PC-3 (cell line): ENCODE data around the gene SIDT1. TPM values are rescaled to one million over a fixed set of nuclear protein-coding genes. Genes with fewer than 3 reads are reported as not detected.

Experiments used
- ATAC-seq: fragments of 200-7000 bp; cut with Tn5 transposase; 2 replicates; pipeline ENCODE4 v1.9.1; 2020; ENCODE audit warnings: mild to moderate bottlenecking, moderate library complexity
- BruUV-seq: library from RNA; stranded (reverse); fragments of 400-500 nt; replicated peaks from 2 replicates; lab custom pipeline; 2021; lab: Mats Ljungman, UMichigan
- CTCF ChIA-PET: fragments of 300-600 bp; sonication (Branson Sonifier 250); formaldehyde crosslinking; loops from one replicate; lab custom pipeline; 2022; ENCODE audit warnings: antibody characterized with exemption; lab: Charles Lee
- POLR2A ChIA-PET: fragments of 300-600 bp; sonication (Branson Sonifier 250); formaldehyde crosslinking; loops from one replicate; lab custom pipeline; 2022; ENCODE audit warnings: antibody characterized with exemption; ENCODE audit not compliant: unreplicated experiment; lab: Charles Lee
- DNase-seq: peaks from one replicate; pipeline ENCODE4 v3.0.0-alpha.2; 2015
- H2AFZ ChIP-seq: fragments of 300-600 bp; sonication (generic); 2 replicates; pipeline ENCODE4 v1.6.0; 2016; ENCODE audit warnings: antibody characterized with exemption, low read length
- H3F3A ChIP-seq: fragments of 300-600 bp; sonication (generic); one replicate; pipeline ENCODE4 v1.6.0; 2017; ENCODE audit warnings: antibody characterized with exemption, low read length, control low read depth, mild to moderate bottlenecking; ENCODE audit not compliant: unreplicated experiment
- H3K27ac ChIP-seq: fragments of 300-600 bp; sonication (generic); 2 replicates; pipeline ENCODE4 v1.5.1; 2016; ENCODE audit warnings: mild to moderate bottlenecking, low read length
- H3K27me3 ChIP-seq: fragments of 300-600 bp; sonication (generic); 2 replicates; pipeline ENCODE4 v1.6.1; 2016; ENCODE audit warnings: low read length, mixed read lengths
- H3K36me3 ChIP-seq: fragments of 300-600 bp; sonication (generic); 2 replicates; pipeline ENCODE4 v1.6.1; 2016; ENCODE audit warnings: low read depth, mixed run types, low read length, mixed read lengths
- H3K4me1 ChIP-seq: fragments of 300-600 bp; sonication (generic); 2 replicates; pipeline ENCODE4 v1.5.1; 2016; ENCODE audit warnings: low read length; ENCODE audit not compliant: insufficient read depth
- H3K4me2 ChIP-seq: fragments of 300-600 bp; sonication (generic); 2 replicates; pipeline ENCODE4 v1.6.0; 2016; ENCODE audit warnings: low read length
- H3K4me3 ChIP-seq: fragments of 300-600 bp; sonication (generic); 2 replicates; pipeline ENCODE4 v1.5.1; 2016; ENCODE audit warnings: mild to moderate bottlenecking, low read length, mixed read lengths
- H3K79me2 ChIP-seq: fragments of 300-600 bp; sonication (generic); 2 replicates; pipeline ENCODE4 v1.6.1; 2017; ENCODE audit warnings: low read length, mixed read lengths
- H3K9ac ChIP-seq: fragments of 300-600 bp; sonication (generic); 2 replicates; pipeline ENCODE4 v1.6.0; 2016; ENCODE audit warnings: mild to moderate bottlenecking, low read length
- H3K9me2 ChIP-seq: fragments of 300-600 bp; sonication (generic); replicated peaks from 2 replicates; pipeline ENCODE4 v1.6.1; 2016; ENCODE audit warnings: mixed run types, low read length, mixed read lengths
- H3K9me3 ChIP-seq: fragments of 300-600 bp; sonication (generic); 2 replicates; pipeline ENCODE4 v1.6.1; 2016; ENCODE audit warnings: low read length, mixed read lengths
- H4K20me1 ChIP-seq: fragments of 300-600 bp; sonication (generic); 2 replicates; pipeline ENCODE4 v1.6.1; 2016; ENCODE audit warnings: low read length, mixed read lengths
- CTCF ChIP-seq: fragments of 300-600 bp; sonication (generic); conservative IDR thresholded peaks from 2 replicates; pipeline ENCODE4 v1.5.1; 2017; ENCODE audit warnings: antibody characterized with exemption, low read depth, mild to moderate bottlenecking, low read length
- EZH2 ChIP-seq: fragments of 300-600 bp; sonication (generic); IDR thresholded peaks from one replicate; pipeline ENCODE4 v1.6.1; 2017; ENCODE audit warnings: antibody characterized with exemption, mild to moderate bottlenecking, low read length; ENCODE audit not compliant: unreplicated experiment
- EZH2phosphoT487 ChIP-seq: fragments of 300-600 bp; sonication (generic); IDR thresholded peaks from 2 replicates; pipeline ENCODE4 v1.6.1; 2018; ENCODE audit warnings: mild to moderate bottlenecking, antibody characterized with exemption, low read length, borderline replicate concordance
- intact Hi-C: fragments of 100-400 bp; cut with micrococcal nuclease; formaldehyde crosslinking; loops from 2 replicates; pipeline ENCODE4 v1.9.0; 2023
- total RNA-seq: library from RNA; depleted of rRNA; stranded (reverse); fragments of >200 nt; gene quantifications from 2 replicates; pipeline ENCODE4 v1.2.3, GENCODE V29; 2014

SIDT1 gene
- total RNA-seq, 1 experiment from 2014 or later = 14.1 TPM

GRCh38 chr3:113620091-113620490, 87.7 kb downstream of the SIDT1 start:
- ChIA-PET POLR2A (no interaction called here), CTCF (interaction anchor here (0.5 kb wide), 1 partner anchor 126 kb away, joined by 4 read pairs; no protein-coding TSS in a partner anchor)
- Histone ChIP-seq H3K36me3 (0 out of 2 replicates have a peak, but pooled peaks cover 3% of the 10 kb centered on the region), H3K79me2 (no peaks in the 10 kb centered on the region), H3K4me2 (no peak overlapping the region), H3K27me3 (no peaks in the 10 kb centered on the region), H3K9ac (no peak overlapping the region), H3F3A (no peaks in the 10 kb centered on the region), H3K27ac (no peak overlapping the region), H3K9me3 (no peaks in the 10 kb centered on the region), H3K9me2 (no peaks in the 10 kb centered on the region), H2AFZ (no peak overlapping the region), H3K4me3 (no peak overlapping the region), H4K20me1 (no peaks in the 10 kb centered on the region), H3K4me1 (no peaks in the 10 kb centered on the region)
- BruUV-seq = no TSS peak
- no peak for DNase-seq
- intact Hi-C loops = no loop called here
- no peak for TF ChIP-seq CTCF
- no peak for TF ChIP-seq EZH2
- TF ChIP-seq EZH2phosphoT487 = no peak
- ATAC-seq = no peak

GRCh38 chr3:113623324-113623723, 91.0 kb downstream of the SIDT1 start:
- ATAC-seq = no peak
- no TSS peak for BruUV-seq
- POLR2A ChIA-PET = no interaction called here

More at GRCh38 chr3:113623324-113623723, 91.0 kb downstream of the SIDT1 start:
- CTCF ChIA-PET = no interaction called here
- Histone ChIP-seq H3K79me2 (no peaks in the 10 kb centered on the region), H3K9me2 (no peaks in the 10 kb centered on the region), H3K4me2 (no peak overlapping the region), H3K27me3 (no peaks in the 10 kb centered on the region), H3K9ac (no peak overlapping the region), H3K4me3 (no peak overlapping the region), H3K27ac (no peak overlapping the region), H2AFZ (no peak overlapping the region), H3K4me1 (no peaks in the 10 kb centered on the region), H3K9me3 (no peaks in the 10 kb centered on the region), H4K20me1 (no peaks in the 10 kb centered on the region), H3F3A (no peaks in the 10 kb centered on the region), H3K36me3 (0 out of 2 replicates have a peak, but pooled peaks cover 3% of the 10 kb centered on the region)
- intact Hi-C loops = no loop called here
- TF ChIP-seq EZH2 (no peak), CTCF (0 out of 2 replicates have a peak, but pooled peaks have one; percentile 13), EZH2phosphoT487 (no peak)
- DNase-seq = no peak
